ENCODE data around the gene TSC22D3.

- TF ChIP-seq CTCF (IDR thresholded peaks at IDR 0.05) (no peak), EZH2 (IDR thresholded peaks at IDR 0.05; ENCODE audit: borderline replicate concordance, insufficient read depth, low read depth, low read length, poor library complexity, severe bottlenecking) (no peak)
These were observed 50.9 kb downstream of the TSC22D3 start for GRCh38 chrX:107724653-107725052.
